HG03025 (cell line): ENCODE data around the gene SH2D5.

Source experiments
- ATAC-seq: cut with Tn5 transposase; IDR thresholded peaks from one replicate; pipeline ENCODE4 v1.9.1; 2021; ENCODE audit warnings: mild to moderate bottlenecking, moderate library complexity; ENCODE audit not compliant: unreplicated experiment, low FRiP score

Gene SH2D5

GRCh38 chr1:20732588-20733359 is at the start of gene SH2D5:
Gene SH2D5 (minus strand): TSS chr1:20732703. CDS start chr1:20728044, 4,659 bp downstream.
- ATAC-seq: no peak

- no peak for ATAC-seq
Measured at GRCh38 chr1:20775700-20776099, 43.2 kb upstream of the SH2D5 start.

DNA sequence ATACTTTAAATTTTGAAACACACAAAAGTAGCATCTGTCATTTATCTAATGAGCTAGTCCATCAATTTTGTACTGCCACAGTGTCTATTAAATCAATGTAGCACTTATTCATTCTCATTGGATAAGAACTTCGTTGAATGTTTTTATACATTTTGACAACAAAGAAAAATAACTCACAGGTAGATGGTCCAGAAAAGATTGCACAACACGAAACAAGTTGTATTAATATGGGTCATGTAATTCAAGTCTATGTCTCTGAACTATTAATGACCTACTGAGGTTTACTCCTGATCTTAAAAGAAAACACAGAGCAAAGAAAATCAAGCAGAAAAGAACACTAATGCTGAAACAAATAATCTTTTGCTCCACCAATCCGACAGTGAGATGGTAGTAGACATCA is 39.3 kb upstream of the SH2D5 start:
- ATAC-seq: no peak

- ATAC-seq: no peak
Measured at GRCh38 chr1:20770314-20771087, 38.0 kb upstream of the SH2D5 start.

DNA sequence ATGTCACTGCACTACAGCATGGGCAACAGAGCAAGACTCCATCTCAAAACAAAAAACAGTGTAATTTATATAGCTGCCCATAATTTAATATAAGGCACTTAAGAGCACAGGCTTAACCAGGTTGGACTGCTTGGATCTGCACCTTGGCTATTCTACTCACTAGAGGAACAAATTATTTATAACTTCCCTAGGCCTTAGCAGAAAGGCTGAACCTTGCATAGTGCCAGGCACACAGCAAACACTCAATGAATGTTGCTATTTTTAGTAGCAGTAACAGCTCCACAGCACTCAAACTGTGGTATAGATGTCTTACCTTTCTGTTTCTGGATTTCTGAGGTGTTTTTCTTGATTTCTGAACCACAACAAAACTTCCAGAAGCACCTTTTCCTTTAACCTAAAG is 34.8 kb upstream of the SH2D5 start:
- ATAC-seq: no peak

DNA sequence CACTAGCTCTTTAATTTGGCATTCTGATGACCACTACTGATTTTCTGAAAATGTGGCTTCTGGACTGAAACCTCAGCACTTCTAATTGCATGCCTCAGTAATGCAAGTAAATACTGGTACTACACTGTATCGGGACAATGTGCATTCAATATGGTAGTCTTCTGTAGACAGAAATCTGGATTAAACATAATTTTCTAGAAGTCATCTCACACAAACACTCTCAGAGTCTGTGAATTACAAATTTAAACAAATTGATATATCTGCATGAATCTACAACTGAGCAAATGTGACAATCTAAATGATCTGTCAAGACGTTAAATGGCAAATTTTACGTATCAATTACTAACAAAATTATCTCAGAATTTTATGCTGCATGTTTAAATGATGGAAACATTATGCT is 30.9 kb upstream of the SH2D5 start:
- no peak for ATAC-seq

DNA sequence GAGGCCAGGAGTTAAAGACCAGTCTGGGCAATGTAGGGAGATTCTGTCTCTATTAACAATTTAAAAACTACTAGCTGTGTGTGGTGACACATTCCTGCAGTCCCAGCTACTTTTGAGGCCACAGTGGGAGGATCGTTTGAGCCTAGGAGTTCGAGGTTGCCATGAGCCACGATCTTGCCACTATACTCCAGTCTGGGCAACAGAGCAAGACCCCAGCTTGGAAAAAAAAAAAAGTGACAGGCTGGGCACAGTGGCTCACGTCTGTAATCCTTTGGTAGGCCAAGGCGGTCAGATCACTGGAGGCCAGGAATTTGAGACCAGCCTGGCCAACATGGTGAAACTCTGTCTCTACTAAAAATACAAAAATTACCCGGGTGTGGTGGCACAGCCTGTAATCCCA is 27.8 kb upstream of the SH2D5 start:
- ATAC-seq: no peak

GRCh38 chr1:20753589-20753988 is 21.1 kb upstream of the SH2D5 start:
- no peak for ATAC-seq

DNA sequence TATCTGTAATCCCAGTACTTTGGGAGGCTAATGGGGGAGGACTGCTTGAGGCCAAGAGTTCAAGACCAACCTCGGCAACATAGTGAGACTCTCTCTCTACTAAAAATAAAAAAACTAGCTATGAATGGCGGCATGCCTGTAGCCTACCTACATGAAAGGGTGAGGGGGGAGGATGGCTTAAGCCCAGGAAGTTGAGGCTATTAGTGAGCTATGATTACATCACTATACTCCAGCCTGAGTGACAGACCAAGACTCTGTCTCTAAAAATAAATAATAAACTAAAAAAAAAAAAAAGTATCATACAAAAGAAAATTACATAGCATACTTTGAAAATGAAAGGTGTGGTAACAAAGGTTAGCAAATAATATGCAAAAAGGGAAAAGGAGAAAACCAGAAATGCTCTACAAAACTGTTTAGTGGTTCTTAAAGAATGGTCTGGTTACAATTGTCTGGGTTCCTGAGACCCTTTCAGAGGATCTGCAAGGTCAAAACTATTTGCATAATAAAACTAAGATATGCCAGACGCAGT is 19.0 kb upstream of the SH2D5 start:
- ATAC-seq: no peak

GRCh38 chr1:20742671-20743070 is 10.2 kb upstream of the SH2D5 start:
- ATAC-seq: no peak

DNA sequence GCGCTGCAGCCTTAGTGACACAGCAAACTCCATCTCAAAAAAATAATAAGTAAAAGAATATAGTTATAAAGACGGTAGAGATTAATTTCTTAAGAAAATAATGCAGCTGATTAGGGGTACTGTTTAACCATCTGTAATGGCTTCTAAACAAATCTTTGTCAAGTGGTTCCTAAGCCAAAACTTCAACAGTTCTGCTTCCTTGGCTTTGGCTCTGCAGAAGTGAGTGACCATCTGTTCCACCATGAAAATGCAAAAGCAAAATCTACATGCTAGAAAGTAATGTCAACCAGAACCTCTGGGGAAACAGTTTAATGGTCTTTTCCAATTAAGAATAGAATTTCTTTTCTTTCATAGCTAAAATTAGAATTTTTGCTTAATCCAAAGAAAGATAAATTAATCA is 8.3 kb upstream of the SH2D5 start:
- ATAC-seq: no peak

DNA sequence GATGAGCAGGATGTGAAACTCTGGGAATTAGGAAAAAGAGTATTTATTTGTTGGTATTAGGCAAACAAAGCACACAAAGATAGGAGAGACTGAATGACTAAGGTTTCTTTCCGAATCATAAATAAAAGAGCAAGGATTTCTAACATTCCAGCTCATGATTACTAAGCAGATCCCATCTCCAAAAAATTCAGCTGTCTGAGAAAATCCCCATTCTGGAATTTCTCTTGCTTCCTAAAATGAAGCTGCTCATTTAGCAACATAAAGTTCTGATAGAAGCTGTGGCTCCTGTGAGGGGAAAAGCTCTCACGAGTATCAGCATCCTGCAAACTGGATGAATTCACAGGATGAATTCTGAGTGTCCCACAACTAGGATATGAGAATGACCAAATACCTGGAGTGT is 6.7 kb upstream of the SH2D5 start:
- no peak for ATAC-seq

DNA sequence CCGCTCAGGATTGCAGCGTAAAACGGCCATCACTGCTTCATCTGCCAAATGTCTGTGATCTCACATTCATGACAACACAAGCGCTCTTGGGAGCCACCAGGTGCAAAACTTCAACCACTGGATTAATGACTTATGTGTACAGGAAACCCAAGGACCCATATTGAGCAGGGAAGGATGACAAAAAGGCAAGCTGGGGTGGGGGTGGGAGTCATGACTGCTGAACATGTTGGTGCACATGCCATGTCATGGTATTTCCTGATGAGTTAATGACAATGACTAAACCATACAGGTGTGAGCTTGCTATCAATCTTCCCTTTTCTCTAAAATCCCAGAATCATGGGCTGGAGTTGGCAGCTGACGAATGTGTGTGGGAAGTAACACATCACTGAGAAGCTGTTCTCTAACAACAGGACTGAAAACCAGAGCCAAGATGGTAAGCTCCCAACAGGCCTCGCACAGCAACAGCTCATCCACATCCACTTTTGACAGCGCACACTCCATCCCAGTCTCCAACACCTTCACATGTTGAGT is 3.1 kb upstream of the SH2D5 start:
- no peak for ATAC-seq

DNA sequence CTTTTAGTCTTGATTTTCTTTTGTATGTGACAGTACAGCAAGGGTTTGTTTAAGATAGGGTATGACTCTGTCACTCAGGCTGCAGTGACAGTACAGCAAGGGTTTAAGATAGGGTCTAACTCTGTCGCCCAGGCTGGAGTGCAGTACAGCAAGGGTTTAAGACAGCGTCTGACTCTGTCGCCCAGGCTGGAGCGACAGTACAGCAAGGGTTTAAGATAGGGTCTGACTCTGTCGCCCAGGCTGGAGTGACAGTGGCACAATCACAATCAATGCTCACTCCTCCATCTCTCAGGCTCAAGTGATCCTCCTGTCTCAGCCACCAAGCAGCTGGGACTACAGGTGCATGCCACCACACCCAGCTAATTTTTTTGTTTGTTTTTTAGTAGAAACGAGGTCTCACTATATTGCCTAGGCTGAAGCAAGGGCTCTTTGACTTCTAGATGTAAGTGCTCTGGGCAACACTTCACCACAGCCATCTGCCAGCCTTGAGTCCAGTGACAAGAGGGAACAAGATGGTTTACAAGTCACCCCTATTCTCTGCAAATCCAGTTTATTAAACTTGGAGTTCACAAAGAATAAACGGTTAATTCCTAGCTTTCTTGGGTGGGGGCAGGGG is 965 bp upstream of the SH2D5 start:
- no peak for ATAC-seq

GRCh38 chr1:20732071-20732587 is 374 bp downstream of the SH2D5 start:
- no peak for ATAC-seq

- no peak for ATAC-seq
Measured at GRCh38 chr1:20731057-20731991, 1.2 kb downstream of the SH2D5 start.

DNA sequence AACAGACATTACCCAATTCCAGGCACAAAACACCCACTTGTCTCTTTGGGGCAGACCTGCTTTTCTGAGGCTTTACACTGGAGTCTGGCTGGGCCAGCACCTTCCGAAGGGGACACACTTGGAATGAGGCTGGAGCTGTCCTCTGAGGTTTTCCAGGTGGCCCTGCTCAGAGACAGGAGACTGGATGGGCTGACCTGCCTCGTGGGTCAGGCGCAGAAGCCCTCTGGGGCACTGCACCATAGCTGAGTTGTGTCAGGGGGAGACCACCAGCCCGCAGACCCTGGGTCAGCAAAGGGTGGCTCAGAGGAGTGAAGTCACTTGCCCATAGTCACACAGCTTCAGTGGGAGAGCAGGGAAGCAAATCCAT is 1.8 kb downstream of the SH2D5 start:
- ATAC-seq: no peak

DNA sequence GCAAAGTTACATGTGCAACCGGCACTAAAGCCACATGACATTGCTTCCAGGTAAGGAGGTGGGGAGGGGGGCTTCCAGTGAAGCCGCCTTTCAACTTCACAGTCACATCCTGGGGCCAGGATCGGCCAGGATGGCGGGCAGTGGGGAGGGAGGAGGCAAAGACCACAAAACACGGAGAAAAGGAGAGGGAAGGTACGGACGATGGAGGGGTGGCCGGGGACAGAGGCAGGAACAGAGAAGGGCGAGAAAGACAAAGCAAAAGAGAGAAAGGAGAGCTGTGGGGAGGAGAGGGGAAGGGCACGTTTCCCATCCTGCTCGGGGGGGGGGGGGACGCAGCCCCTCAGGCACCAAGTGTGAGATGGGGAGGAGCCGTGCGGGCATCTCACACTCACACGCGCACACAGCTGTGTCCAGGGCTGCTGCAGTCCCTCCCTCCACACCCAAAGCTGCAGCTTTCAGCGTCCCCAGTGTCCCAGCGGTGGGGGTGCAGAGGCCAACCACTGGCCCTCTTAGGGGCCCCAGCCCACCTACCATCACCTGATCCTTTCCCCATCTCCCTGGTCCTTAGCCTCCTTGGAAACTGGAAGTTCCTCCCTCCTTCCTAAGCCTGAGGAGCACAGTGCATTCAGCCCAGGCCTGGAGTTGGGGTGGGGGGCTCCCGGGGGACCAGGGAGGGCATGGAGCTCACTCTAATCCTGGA is 2.4 kb downstream of the SH2D5 start:
- no peak for ATAC-seq
